Fibroblast of skin of scalp (primary cell): ENCODE data around the gene NAA10.

Experiments
- DNase-seq: peaks from one replicate; pipeline ENCODE4 v3.0.0-alpha.2; 2013

The NAA10 gene

GRCh38 chrX:153927922-153928760, 6.7 kb downstream of the NAA10 start:
- peak; percentile 98 for DNase-seq

GRCh38 chrX:153927672-153927921, 7.2 kb downstream of the NAA10 start:
- DNase-seq: no peak

GRCh38 chrX:153926858-153927671, 7.8 kb downstream of the NAA10 start:
- DNase-seq: peak; percentile 37

GRCh38 chrX:153926552-153926857, 8.3 kb downstream of the NAA10 start:
- DNase-seq: no peak

- no peak for DNase-seq
Observed at GRCh38 chrX:153925739-153926551, 8.9 kb downstream of the NAA10 start, which contains the start of gene ARHGAP4. Gene ARHGAP4, minus strand, starts transcription at chrX:153926264. Its CDS starts 62 bp downstream, at chrX:153926202.

GRCh38 chrX:153925387-153925738, 9.5 kb downstream of the NAA10 start:
- no peak for DNase-seq

- DNase-seq: peak; percentile 49
Observed at GRCh38 chrX:153924149-153924861, 10.5 kb downstream of the NAA10 start.

GRCh38 chrX:153922932-153923857, 11.6 kb downstream of the NAA10 start:
- DNase-seq: peak; percentile 35

- DNase-seq: no peak
Observed at GRCh38 chrX:153921511-153922446, 13.1 kb downstream of the NAA10 start.

- no peak for DNase-seq
Observed at GRCh38 chrX:153921070-153921469, 13.8 kb downstream of the NAA10 start.

- DNase-seq: no peak
Observed at GRCh38 chrX:153920546-153920945, 14.3 kb downstream of the NAA10 start.

GRCh38 chrX:153919281-153919680, 15.6 kb downstream of the NAA10 start:
- no peak for DNase-seq

GRCh38 chrX:153917869-153918268, 17.0 kb downstream of the NAA10 start:
- DNase-seq: no peak

- DNase-seq: no peak
Observed at GRCh38 chrX:153913701-153914100, 21.1 kb downstream of the NAA10 start.

- DNase-seq: no peak
Observed at GRCh38 chrX:153913211-153913610, 21.6 kb downstream of the NAA10 start.

GRCh38 chrX:153911798-153912197, 23.0 kb downstream of the NAA10 start:
- DNase-seq: no peak

- no peak for DNase-seq
Observed at GRCh38 chrX:153910446-153910845, 24.4 kb downstream of the NAA10 start.

GRCh38 chrX:153909980-153910360, 24.9 kb downstream of the NAA10 start:
- DNase-seq: no peak

- DNase-seq: no peak
Observed at GRCh38 chrX:153909024-153909979, 25.5 kb downstream of the NAA10 start.
